Astrocyte of the spinal cord (primary cell): ENCODE results near the gene GPR65.

ENCODE experiments used
- DNase-seq: peaks from one replicate; pipeline ENCODE4 v3.0.0; 2011; ENCODE audit warnings: low read depth, low spot score
- H3K4me3 ChIP-seq: 2 replicates; pipeline ENCODE4 v1.5.1; 2011; ENCODE audit warnings: low read depth, mild to moderate bottlenecking, low read length, moderate library complexity
- in situ Hi-C: cut with HindIII; loops from 2 replicates; pipeline ENCODE4 v1.10.0; 2017; ENCODE audit warnings: low sequenced_read_pairs
- TF ChIP-seq, protein P1 (sequence below): IDR thresholded peaks from 2 replicates; pipeline ENCODE4 v1.5.1; 2012; ENCODE audit warnings: low read depth, mild to moderate bottlenecking, low read length, inconsistent platforms

The GPR65 gene

DNA sequence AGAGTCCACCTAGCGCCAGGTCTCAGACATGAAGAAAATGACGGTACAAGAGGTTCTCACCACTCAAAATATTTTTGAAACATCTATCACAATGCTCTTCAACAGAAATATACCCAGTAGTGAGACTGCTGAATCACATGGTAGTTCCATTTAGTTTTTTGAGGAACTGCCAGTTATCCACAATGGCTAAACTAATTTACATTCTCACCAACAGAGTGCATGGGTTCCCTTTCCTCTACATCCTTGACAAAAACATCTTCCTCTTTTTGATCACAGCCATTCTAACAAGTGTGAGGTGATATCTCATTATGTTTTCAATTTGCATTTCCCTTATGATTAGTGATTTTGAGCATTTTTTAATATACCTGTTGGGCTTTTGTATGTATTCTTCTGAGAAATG, 5.7 kb upstream of the GPR65 start:
- TF ChIP-seq, protein P1, sequence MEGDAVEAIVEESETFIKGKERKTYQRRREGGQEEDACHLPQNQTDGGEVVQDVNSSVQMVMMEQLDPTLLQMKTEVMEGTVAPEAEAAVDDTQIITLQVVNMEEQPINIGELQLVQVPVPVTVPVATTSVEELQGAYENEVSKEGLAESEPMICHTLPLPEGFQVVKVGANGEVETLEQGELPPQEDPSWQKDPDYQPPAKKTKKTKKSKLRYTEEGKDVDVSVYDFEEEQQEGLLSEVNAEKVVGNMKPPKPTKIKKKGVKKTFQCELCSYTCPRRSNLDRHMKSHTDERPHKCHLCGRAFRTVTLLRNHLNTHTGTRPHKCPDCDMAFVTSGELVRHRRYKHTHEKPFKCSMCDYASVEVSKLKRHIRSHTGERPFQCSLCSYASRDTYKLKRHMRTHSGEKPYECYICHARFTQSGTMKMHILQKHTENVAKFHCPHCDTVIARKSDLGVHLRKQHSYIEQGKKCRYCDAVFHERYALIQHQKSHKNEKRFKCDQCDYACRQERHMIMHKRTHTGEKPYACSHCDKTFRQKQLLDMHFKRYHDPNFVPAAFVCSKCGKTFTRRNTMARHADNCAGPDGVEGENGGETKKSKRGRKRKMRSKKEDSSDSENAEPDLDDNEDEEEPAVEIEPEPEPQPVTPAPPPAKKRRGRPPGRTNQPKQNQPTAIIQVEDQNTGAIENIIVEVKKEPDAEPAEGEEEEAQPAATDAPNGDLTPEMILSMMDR: no peak
- DNase-seq: no peak
- H3K4me3 ChIP-seq: no peak overlapping the region
- in situ Hi-C loops: no loop called here

DNA sequence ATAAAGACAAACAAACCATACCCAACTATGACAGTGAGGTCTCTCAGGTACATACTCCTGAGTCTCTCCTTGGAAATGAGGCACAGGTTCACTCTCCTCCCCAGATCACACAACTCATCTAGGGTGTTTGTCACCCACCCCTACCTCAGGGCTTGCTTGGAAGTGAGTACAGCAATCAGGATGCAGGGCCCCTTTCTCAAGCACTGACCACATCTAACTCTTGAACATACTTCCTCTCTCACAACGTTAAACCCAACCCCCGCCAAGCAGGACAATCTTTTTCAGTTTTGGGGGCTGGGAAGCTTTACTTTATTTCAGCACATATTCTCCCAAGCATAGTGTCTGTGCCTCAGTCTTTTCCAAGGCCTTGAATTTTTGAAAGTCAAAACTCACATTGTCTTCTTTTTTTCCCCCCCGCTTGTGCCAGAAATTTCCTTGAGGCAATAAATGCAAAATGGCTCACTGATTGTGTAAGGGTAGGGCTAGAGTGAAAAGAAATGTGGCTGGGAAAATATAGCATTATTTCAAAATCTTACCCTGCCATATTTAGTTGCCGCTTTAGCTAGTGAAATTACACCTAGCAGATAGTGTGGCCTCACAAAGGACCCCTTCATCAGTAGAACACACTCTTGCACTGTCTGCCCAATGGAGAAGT, 2.4 kb upstream of the GPR65 start:
- DNase-seq: no peak
- TF ChIP-seq, protein P1: no peak
- in situ Hi-C loops: no loop called here
- H3K4me3 ChIP-seq: no peak overlapping the region

DNA sequence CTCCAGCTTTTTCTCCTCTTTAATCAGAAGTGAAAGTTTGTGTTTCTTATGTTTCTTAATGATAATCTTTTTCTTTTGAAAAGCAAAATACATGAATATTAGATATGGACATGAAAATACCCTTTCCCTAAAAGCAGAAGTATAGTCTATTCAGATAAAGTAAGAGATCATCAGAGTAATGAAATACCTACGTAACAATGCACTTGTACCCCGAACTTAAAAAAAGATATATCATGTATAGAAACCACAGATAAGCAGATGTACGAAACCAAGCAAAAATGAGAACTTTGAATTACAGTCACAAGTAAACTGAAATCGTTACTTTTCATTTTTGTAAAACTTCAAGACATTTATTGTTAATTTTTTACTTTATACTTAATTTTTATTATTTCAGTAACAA, 1.5 kb upstream of the GPR65 start:
- TF ChIP-seq, protein P1: no peak
- in situ Hi-C loops: no loop called here
- H3K4me3 ChIP-seq: no peak overlapping the region
- no peak for DNase-seq

DNA sequence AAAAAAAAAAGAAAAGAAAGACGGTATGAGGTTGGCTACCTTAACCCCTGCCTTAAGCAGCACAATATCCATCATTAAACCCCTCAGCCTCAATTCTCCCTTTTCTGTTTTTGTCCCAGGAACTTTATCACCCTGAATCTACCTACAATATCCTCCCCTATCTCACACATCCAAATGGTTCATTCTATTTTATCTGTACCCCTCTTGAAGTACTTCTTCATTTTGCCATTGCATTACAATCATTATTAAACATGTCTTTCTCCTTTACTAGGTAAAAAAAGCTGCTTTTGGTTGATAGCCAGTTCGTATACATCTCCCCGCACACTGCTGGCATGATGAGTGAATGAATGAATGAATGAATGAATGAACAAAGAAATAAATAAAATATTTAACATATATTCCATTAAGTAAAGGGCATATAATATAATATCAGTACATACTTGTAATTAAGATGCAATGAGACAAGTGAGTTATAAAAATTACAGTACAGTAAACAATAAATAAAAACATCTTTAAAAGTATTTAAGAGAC, 364 bp upstream of the GPR65 start:
- TF ChIP-seq, protein P1: no peak
- H3K4me3 ChIP-seq: no peak overlapping the region
- in situ Hi-C loops: no loop called here
- DNase-seq: no peak

DNA sequence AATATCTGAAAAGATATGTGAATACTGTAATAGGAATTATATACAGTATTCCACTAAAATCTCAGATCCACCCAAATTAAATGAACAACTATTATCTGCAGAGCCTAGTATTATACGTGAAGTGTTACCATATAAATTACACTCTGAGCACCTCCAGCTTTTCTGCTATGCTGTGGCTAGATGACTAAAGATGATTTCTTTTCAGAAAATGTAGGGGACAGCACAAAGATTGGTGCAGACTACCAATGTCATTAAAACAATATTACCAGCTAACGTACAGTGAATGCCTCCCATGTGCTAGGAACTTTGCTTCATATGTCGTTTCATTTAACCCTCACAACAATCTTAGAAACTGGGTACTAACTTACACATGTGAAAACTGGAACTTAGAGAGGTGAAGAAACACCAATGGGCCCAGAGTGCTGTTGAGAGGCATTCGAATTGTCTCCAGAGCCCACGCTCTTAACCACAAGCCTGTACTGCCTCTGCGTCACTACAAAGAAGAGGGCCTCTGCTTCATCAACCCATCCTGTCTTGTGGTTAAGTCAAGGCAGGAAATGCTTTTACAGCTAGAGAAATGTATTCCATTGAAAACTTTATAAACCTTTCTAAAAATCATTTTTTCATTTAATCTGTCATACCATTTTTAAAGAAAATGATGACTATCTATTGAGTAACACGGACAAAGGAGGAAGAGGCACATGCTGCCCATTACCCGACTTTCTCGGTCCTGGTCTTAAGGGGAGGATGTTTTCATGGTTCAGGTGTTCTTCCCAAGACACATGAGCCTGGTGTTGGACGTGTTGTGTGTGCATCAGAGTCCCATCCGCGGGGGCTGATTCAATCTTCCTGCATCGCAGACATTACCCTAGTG, 1.3 kb downstream of the GPR65 start:
- in situ Hi-C loops: no loop called here
- TF ChIP-seq, protein P1: no peak
- DNase-seq: no peak
- no peak overlapping the region for H3K4me3 ChIP-seq

DNA sequence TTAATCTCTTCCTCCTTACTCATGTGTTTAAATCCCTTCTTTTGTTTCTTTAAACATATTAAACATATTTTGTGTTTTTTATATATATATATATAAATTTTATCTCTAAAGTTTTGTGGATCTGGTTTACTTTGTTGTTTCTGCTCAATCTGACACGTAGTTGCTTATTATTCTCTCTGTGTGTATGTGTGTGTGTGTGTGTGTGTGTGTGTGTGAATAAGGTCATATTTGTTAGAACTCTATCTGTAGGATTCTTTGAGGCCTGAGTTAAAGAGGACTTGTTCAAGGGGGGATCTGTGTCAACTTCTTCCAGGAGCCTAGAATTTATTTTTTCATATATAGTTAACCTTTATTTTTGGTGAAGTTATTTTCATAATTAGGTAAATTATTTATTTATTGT, 2.7 kb downstream of the GPR65 start:
- in situ Hi-C loops: no loop called here
- DNase-seq: no peak
- TF ChIP-seq, protein P1: no peak
- no peak overlapping the region for H3K4me3 ChIP-seq
